AG04450 (cell line): ENCODE data around the gene CCRL2. TPM values are rescaled to one million over a fixed set of nuclear protein-coding genes. Genes with fewer than 3 reads are reported as not detected.

Experiments
- CTCF ChIA-PET: fragments of 300-600, 350-600 bp; formaldehyde crosslinking; extraction: SDS; loops from one replicate; lab custom pipeline; 2022; ENCODE audit warnings: antibody characterized with exemption, inconsistent platforms; lab: Charles Lee
- POLR2A ChIA-PET: fragments of 350-600 bp; formaldehyde crosslinking; extraction: SDS; loops from one replicate; lab custom pipeline; 2021; ENCODE audit warnings: antibody characterized with exemption, inconsistent platforms; lab: Yijun Ruan, JAX
- DNase-seq: peaks from one replicate; pipeline ENCODE4 v3.0.0-alpha.2; 2011; ENCODE audit warnings: low read depth, low spot score
- H3K27ac ChIP-seq: one replicate; pipeline ENCODE4 v1.5.1; 2012; ENCODE audit warnings: low read depth, low read length, control low read depth
- H3K27me3 ChIP-seq: one replicate; pipeline ENCODE4 v1.6.0; 2012; ENCODE audit warnings: low read length; ENCODE audit not compliant: control insufficient read depth, insufficient read depth
- H3K4me3 ChIP-seq: 2 replicates; pipeline ENCODE4 v1.5.1; 2011; ENCODE audit warnings: mild to moderate bottlenecking, low read depth, low read length, control low read depth
- H3K9me3 ChIP-seq: 2 replicates; pipeline ENCODE4 v1.5.1; 2012; ENCODE audit warnings: low read length; ENCODE audit not compliant: control insufficient read depth, insufficient read depth
- polyA plus RNA-seq: library from polyadenylated mRNA; depleted of rRNA; stranded (reverse); fragments of >200 nt; gene quantifications from 2 replicates; pipeline ENCODE4 v1.2.3, GENCODE V29; 2011
- TF ChIP-seq, protein P1 (sequence below): IDR thresholded peaks from 2 replicates; pipeline ENCODE4 v1.5.1; 2011; ENCODE audit warnings: low read depth, low read length, control low read depth, inconsistent platforms

CCRL2 gene
- polyA plus RNA-seq, 1 experiment, result 0.16 TPM

DNA sequence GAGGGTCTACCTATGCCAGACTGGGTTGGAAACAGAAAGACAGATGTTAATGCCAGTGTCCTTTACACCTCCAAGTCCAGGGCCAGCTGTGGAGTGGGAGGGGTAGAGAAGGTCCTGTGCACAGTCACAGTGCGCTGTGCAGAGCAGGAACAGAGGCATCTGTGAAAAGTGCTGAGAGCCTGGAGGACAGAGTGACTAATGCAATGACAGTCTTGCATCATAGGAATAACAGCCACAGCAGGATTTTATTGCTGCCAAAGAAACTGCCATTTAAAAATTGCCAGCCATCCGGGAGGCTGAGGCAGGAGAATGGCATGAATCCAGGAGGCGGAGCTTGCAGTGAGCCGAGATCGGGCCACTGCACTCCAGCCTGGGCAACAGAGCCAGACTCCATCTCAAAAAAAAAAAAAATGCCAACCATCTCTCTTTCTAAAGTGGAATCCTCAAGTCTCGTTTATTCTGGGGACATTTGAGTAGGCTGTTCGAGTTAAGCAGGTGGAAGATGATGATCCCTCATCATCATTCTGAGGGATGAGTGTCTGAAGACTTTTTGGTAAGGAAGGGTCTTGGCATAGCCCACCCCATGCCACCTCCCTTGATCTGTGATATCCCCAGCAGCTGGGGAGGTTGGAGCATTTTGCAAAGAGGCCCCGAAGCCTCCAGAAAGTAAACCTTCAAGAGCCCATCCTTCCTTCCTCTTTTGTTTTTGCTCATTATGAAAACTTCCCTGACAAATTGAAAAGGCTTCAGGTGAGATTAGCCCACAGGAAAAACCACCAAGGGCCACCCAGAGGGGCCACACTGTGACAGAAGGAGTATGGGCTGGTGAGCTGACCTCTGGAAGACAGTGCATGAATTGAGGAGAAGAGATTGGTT, 45.4 kb upstream of the CCRL2 start:
- ChIA-PET POLR2A (no interaction called here), CTCF (no interaction called here)
- Histone ChIP-seq H3K27me3 (peaks cover 10% of the 10 kb centered on the region), H3K4me3 (no peak overlapping the region), H3K27ac (no peak overlapping the region), H3K9me3 (no peaks in the 10 kb centered on the region)
- TF ChIP-seq, protein P1, sequence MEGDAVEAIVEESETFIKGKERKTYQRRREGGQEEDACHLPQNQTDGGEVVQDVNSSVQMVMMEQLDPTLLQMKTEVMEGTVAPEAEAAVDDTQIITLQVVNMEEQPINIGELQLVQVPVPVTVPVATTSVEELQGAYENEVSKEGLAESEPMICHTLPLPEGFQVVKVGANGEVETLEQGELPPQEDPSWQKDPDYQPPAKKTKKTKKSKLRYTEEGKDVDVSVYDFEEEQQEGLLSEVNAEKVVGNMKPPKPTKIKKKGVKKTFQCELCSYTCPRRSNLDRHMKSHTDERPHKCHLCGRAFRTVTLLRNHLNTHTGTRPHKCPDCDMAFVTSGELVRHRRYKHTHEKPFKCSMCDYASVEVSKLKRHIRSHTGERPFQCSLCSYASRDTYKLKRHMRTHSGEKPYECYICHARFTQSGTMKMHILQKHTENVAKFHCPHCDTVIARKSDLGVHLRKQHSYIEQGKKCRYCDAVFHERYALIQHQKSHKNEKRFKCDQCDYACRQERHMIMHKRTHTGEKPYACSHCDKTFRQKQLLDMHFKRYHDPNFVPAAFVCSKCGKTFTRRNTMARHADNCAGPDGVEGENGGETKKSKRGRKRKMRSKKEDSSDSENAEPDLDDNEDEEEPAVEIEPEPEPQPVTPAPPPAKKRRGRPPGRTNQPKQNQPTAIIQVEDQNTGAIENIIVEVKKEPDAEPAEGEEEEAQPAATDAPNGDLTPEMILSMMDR, result no peak
- DNase-seq, result no peak

DNA sequence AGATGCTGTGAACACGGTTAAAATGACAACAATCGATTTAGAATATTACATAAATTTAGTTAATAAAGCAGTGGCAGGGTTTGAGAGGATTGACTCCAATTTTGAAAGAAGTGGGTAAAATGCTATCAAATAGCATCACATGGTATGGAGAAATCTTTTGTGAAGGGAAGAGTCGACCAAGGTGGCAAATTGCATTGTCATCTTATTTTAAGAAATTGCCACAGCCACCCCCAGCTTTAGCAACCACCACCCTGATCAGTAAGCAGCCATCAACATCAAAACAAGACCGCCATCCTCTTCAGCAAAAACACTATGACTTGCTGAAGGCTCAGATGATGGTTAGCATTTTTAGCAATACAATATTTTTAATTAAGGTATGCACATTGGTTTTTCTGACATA, 42.0 kb upstream of the CCRL2 start:
- peaks cover 13% of the 10 kb centered on the region for H3K27me3 ChIP-seq
- H3K4me3 ChIP-seq, result no peak overlapping the region
- no peak for DNase-seq
- ChIA-PET POLR2A (no interaction called here), CTCF (interaction anchor here (0.5 to 0.7 kb wide), 2 partner anchors 14 to 285 kb away, joined by 3 read pairs; no protein-coding TSS in a partner anchor)
- no peaks in the 10 kb centered on the region for H3K9me3 ChIP-seq
- TF ChIP-seq, protein P1, result no peak
- no peak overlapping the region for H3K27ac ChIP-seq

DNA sequence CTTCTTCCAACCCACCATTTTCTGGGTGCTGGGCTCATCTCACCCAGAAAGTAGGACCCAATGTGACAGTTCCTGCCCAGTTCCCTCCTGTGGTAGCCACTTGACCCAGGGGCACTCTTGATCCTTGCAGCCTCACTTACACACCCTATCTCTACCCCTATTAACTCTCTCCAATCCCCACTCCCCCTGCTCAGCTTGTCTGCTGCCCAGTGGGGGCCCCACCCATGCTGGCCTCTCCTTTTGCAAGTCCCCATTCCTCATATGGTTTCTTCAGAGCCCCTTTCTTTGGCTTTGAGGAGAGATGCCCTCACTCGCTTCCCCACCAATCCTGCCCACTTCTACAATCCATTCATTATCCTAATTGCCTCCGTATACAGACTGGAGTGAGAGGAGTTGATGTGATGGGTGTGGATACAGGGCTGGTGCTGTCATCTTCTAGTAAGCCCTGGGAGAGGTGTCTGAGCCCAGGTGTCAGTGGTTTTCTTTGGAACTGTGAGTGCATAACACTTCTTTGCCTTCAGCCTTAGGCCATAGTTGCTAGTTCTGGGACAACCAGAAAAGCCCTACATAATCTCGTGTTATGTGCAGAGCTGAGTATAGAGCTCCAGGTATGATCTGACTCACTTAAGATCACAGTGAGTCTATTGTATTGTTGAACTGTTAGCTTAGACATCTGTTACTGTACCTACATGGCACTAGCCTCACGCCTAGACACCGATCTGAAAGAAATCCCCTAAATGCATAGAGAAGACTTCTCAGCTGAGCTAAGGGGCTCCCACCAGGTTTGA, 41.1 kb upstream of the CCRL2 start:
- Histone ChIP-seq H3K9me3 (no peaks in the 10 kb centered on the region), H3K27me3 (peaks cover 9% of the 10 kb centered on the region), H3K27ac (no peak overlapping the region), H3K4me3 (no peak overlapping the region)
- POLR2A ChIA-PET, result no interaction called here
- no peak for DNase-seq
- TF ChIP-seq, protein P1, result no peak
- CTCF ChIA-PET, result interaction anchor here (0.5 kb wide), 1 partner anchor 286 kb away, joined by 3 read pairs; no protein-coding TSS in a partner anchor

DNA sequence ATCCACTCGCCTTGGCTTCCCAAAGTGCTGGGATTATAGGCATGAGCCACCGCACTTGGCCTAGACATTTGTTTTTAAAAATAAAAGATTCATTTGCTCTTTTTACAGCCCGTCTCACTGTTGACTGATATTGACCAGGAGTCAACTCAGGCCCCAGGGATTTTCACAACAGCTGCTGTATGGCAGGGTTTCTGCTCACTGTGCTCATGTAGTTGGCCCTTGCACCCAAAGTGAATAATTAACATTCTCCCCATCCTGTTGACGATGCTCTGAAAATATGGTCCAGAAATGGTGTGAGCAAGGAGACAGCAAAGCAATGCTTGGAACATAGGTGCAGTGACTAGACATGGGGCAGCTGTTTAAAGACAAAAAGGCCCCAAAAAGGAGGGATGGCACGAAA, 39.2 kb upstream of the CCRL2 start:
- no peak overlapping the region for H3K27ac ChIP-seq
- DNase-seq, result no peak
- ChIA-PET POLR2A (no interaction called here), CTCF (interaction anchor here (1.2 kb wide), 1 partner anchor 11 kb away, joined by 3 read pairs; no protein-coding TSS in a partner anchor)
- H3K9me3 ChIP-seq, result no peaks in the 10 kb centered on the region
- H3K4me3 ChIP-seq, result no peak overlapping the region
- H3K27me3 ChIP-seq, result peaks cover 11% of the 10 kb centered on the region
- TF ChIP-seq, protein P1, result no peak
